Right lobe of liver (tissue), 4 donors: Measurements from ENCODE around the gene RUVBL1.

ENCODE experiments used
- CTCF ChIP-seq, 4 donors: fragments of 200-600 bp in 3 of 4; fragments of 450-650 bp in 1 of 4; IDR thresholded peaks; one replicate each; pipeline versions ENCODE4 v1.5.1 to v1.8.0; 2016 to 2022; ENCODE audit warnings: antibody characterized with exemption in 4 of 4, mild to moderate bottlenecking in 2 of 4
- POLR2A ChIP-seq: fragments of 450-650 bp; IDR thresholded peaks from one replicate; pipeline ENCODE4 v1.6.1; 2017; ENCODE audit warnings: antibody characterized with exemption, mild to moderate bottlenecking
- donor health status: DM: no; HTN: no; CAD: no.
- donor health status: DM: no; HTN: no; CAD: no.
- donor health status: DM: no; HTN: yes; CAD: no.

- no peak for TF ChIP-seq CTCF (IDR thresholded peaks at IDR 0.05)
- TF ChIP-seq POLR2A: no peak
These were observed 58.6 kb downstream of the RUVBL1 start for GRCh38 chr3:128064962-128065361.
